Large intestine (tissue), 3 donors: ENCODE results near the gene SATL1. TPM values are rescaled to one million over a fixed set of nuclear protein-coding genes. Genes with fewer than 3 reads are reported as not detected.

Experiments used
- DNase-seq, 2 donors: peaks; one replicate each; pipeline versions ENCODE4 v3.0.0 to v3.0.0-alpha.2; 2013
- H3K27ac ChIP-seq: one replicate; pipeline ENCODE4 v1.5.1; 2013; ENCODE audit warnings: low read length
- H3K27me3 ChIP-seq: 2 replicates; pipeline ENCODE4 v1.6.1; 2013; ENCODE audit warnings: low read length; ENCODE audit not compliant: control insufficient read depth, insufficient read depth
- H3K36me3 ChIP-seq: 2 replicates; pipeline ENCODE4 v1.6.1; 2013; ENCODE audit warnings: low read length; ENCODE audit not compliant: control insufficient read depth, insufficient read depth
- H3K4me1 ChIP-seq: one replicate; pipeline ENCODE4 v1.6.1; 2013; ENCODE audit warnings: low read length; ENCODE audit not compliant: control insufficient read depth, insufficient read depth
- H3K4me3 ChIP-seq: one replicate; pipeline ENCODE4 v1.5.1; 2013; ENCODE audit warnings: low read length
- H3K9me3 ChIP-seq: one replicate; pipeline ENCODE4 v1.6.1; 2013; ENCODE audit warnings: mild to moderate bottlenecking, low read depth, low read length, moderate library complexity; ENCODE audit not compliant: control insufficient read depth
- WGBS: methylation state at CpG from one replicate; pipeline ENCODE4 v1.1.5; 2013; ENCODE audit warnings: low lambda C conversion rate; ENCODE audit not compliant: insufficient coverage; 5-methylcytosine and 5-hydroxymethylcytosine counted together
- polyA plus RNA-seq: library from polyadenylated mRNA; unstranded; fragments of 120-200 nt; gene quantifications from one replicate; pipeline ENCODE4 v1.2.1, GENCODE V29; 2013

The SATL1 gene
- polyA plus RNA-seq, 1 donor: 0.22 TPM

- Histone ChIP-seq H3K27me3 (no peaks in the 10 kb centered on the region), H3K4me3 (no peak overlapping the region), H3K27ac (no peak overlapping the region), H3K4me1 (no peaks in the 10 kb centered on the region), H3K9me3 (no peaks in the 10 kb centered on the region), H3K36me3 (no peaks in the 10 kb centered on the region)
- no peak for DNase-seq
- no CpG with 5 or more reads among the region's 1 CpG for WGBS
Observed at GRCh38 chrX:85051627-85052026, 192.0 kb downstream of the SATL1 start.

Other genes starting within 250 kb of the SATL1 start
- 19.4 TPM for gene APOOL, start 239.9 kb downstream of the SATL1 start, polyA plus RNA-seq
- gene ZNF711, start 212 bp upstream of the SATL1 start, polyA plus RNA-seq: 42.0 TPM
- gene POF1B, start 135.9 kb upstream of the SATL1 start, polyA plus RNA-seq: 47.5 TPM